Activated naive CD4-positive, alpha-beta T cell treated with anti-CD3 and anti-CD28 coated beads, Interleukin-2, amount 10 ng/mL, durations not matched to agents 7 days and 5 days (primary cell): ENCODE results near the gene P2RY8.
"Not testable (repeated sequence)": the region's sequence is repeated elsewhere in the genome, so short reads cannot be mapped to it uniquely, and the experiment has no call there.

Source experiments
- CTCF ChIA-PET: fragments of 350-600 bp; sonication (Branson Sonifier 250); formaldehyde crosslinking; loops from one replicate; lab custom pipeline; 2021; ENCODE audit warnings: antibody characterized with exemption; lab: Charles Lee
- DNase-seq: peaks from one replicate; pipeline ENCODE4 v3.0.0-alpha.2; 2020
- H3K27ac Mint-ChIP-seq: one replicate; pipeline ENCODE4 v1.8.0; 2021; ENCODE audit warnings: mild to moderate bottlenecking, moderate library complexity, mixed read lengths
- H3K27me3 Mint-ChIP-seq: one replicate; pipeline ENCODE4 v1.8.0; 2021; ENCODE audit warnings: mild to moderate bottlenecking, mixed read lengths
- H3K36me3 Mint-ChIP-seq: one replicate; pipeline ENCODE4 v1.8.0; 2021; ENCODE audit warnings: mixed read lengths
- H3K4me1 Mint-ChIP-seq: one replicate; pipeline ENCODE4 v1.8.0; 2021; ENCODE audit warnings: mixed read lengths
- H3K4me3 Mint-ChIP-seq: one replicate; pipeline ENCODE4 v1.8.0; 2021; ENCODE audit warnings: mild to moderate bottlenecking, moderate library complexity, mixed read lengths
- H3K9me3 Mint-ChIP-seq: one replicate; pipeline ENCODE4 v1.8.0; 2021; ENCODE audit warnings: mixed read lengths

The P2RY8 gene

DNA sequence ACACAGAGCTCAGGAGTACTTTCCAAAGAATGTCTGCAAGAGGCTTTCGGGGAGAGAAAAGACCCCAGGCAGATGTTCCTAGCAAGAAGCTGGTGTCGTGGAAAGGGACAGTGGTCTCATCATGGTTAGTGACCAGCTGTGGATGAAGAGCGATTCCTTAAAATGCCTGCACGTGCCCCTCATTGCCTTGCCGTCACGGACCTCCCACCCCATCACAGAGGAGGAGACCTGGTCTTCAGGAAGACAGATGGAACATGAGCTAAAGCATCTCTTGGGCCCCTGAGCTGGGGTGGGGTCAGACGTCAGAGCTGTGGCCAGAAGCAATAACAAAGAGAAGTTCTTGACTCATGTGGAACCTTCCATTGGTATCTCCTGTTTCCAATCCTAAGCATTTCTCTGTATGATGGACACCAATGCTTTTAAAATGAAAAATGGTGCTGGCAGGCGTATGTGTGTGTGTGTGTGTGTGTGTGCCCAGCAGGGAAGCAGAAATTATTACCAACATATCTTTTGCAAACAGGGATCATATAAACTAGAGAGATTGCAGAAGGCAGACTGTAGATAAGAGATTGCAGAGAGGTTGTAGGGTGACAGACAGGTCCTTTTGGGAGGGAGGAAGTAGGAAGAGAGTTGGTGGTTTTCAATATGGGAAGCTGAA, 59.1 kb downstream of the P2RY8 start:
- peaks cover 85% of the 10 kb centered on the region for H3K4me1 Mint-ChIP-seq
- H3K36me3 Mint-ChIP-seq = peaks cover 84% of the 10 kb centered on the region
- peaks cover 6% of the 10 kb centered on the region for H3K27me3 Mint-ChIP-seq
- peak; percentile 19 for DNase-seq
- CTCF ChIA-PET = no interaction called here
- H3K9me3 Mint-ChIP-seq = peaks cover 37% of the 10 kb centered on the region
- H3K27ac Mint-ChIP-seq = peak overlapping the region; percentile 7
- no peak overlapping the region for H3K4me3 Mint-ChIP-seq

DNA sequence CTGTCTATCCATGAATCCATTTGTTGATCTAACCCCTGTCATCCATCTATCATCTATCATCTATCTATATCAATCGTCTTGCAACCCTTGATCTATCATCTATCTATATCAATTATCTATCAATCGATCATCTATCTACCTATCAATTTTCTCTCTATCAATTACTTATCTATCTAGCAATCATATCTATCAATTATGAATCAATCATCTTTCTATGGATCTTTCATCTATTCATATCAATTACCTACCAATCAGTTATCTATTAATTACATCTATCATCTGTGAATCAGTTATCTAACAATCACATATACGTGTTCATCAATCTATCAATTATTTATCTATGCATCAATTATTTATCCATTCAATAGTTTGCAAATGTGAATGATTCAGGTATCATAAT, 59.8 kb downstream of the P2RY8 start:
- no peak for DNase-seq
- Mint-ChIP-seq H3K9me3 (peaks cover 37% of the 10 kb centered on the region), H3K27me3 (peaks cover 6% of the 10 kb centered on the region), H3K4me1 (peaks cover 86% of the 10 kb centered on the region), H3K27ac (no peak overlapping the region), H3K4me3 (no peak overlapping the region), H3K36me3 (peaks cover 83% of the 10 kb centered on the region)
- CTCF ChIA-PET = no interaction called here

DNA sequence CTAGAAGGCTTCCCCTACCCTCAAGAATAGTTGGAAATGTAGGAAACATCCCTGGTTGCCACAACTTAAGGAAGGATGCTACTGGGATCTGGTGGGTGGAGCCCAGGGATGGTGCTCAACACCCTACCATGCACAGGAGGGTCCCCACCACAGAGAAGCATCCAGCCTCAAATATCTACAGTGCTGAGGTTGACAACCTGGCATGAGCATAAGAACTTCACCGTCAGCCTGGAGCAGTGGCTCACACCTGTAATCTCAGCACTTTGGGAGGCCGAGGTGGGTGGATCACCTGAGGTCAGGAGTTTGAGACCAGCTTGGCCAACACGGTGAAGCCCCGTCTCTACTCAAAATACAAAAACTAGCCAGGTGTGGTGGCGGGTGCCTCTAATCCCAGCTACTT, 60.3 kb downstream of the P2RY8 start:
- peaks cover 83% of the 10 kb centered on the region for H3K36me3 Mint-ChIP-seq
- peaks cover 86% of the 10 kb centered on the region for H3K4me1 Mint-ChIP-seq
- H3K9me3 Mint-ChIP-seq = peaks cover 41% of the 10 kb centered on the region
- no peak for DNase-seq
- CTCF ChIA-PET = no interaction called here
- no peak overlapping the region for H3K4me3 Mint-ChIP-seq
- peaks cover 2% of the 10 kb centered on the region for H3K27me3 Mint-ChIP-seq
- no peak overlapping the region for H3K27ac Mint-ChIP-seq

DNA sequence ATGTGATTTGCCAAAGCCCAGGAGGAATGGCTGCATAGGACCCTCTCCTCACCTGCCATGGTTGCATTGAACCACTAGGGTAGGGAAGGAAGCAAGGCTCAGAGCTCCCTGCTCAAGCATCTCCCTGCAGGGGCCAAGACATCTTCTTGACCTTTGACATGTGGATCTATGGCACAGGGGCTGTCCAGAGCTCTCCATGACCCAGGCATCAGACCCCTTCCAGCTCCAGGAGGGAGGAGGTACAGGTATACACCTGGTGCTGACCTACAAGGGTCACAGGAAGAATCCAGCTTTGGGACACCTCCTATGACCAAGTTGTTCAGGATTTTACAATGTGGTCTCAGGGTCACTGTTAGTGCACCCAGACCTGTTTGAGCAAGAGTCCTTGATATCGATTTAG, 61.1 kb downstream of the P2RY8 start:
- Mint-ChIP-seq H3K36me3 (peaks cover 84% of the 10 kb centered on the region), H3K27ac (no peak overlapping the region), H3K4me3 (no peak overlapping the region), H3K4me1 (peaks cover 85% of the 10 kb centered on the region), H3K9me3 (peaks cover 41% of the 10 kb centered on the region), H3K27me3 (no peaks in the 10 kb centered on the region)
- peak; percentile 9 for DNase-seq
- CTCF ChIA-PET = no interaction called here

DNA sequence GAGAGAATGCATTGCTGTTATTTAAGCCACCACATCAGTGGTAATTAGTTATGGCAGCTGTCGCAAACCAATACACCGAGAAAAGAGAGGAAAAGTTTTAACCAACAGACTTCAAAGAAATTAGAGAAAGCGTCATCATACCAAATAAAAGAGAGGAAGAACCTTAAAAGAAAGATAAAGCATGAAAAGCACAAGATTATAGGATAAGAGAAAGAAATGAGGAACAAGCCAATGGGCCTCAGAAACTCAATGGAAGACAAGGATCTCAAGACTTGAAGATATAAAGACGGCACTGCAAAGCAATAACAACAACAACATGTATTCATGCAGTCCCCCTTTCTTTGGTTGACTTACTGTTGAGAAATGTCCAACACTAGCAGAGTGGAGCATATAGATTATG, 61.5 kb downstream of the P2RY8 start:
- H3K9me3 Mint-ChIP-seq = peaks cover 41% of the 10 kb centered on the region
- H3K36me3 Mint-ChIP-seq = peaks cover 82% of the 10 kb centered on the region
- H3K27ac Mint-ChIP-seq = peak overlapping the region; percentile 61
- no peaks in the 10 kb centered on the region for H3K27me3 Mint-ChIP-seq
- H3K4me1 Mint-ChIP-seq = peaks cover 85% of the 10 kb centered on the region
- H3K4me3 Mint-ChIP-seq = no peak overlapping the region
- CTCF ChIA-PET = no interaction called here
- no peak for DNase-seq

DNA sequence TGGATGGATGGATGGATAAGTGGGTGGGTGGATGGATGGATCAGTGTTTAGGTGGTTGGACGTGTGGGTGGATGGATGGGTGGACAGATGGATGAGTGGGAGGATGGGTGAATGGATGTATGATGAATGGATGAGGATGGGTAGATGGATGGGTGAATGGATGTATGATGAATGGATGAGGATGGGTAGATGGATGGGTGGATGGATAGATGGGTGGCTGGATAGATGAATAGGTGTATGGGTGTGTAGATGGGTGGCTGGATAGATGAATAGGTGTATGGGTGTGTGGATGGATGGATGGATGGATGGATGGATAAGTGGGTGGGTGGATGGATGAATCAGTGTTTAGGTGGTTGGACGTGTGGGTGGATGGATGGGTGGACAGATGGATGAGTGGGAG, 62.4 kb downstream of the P2RY8 start:
- DNase-seq, H3K27ac Mint-ChIP-seq, H3K27me3 Mint-ChIP-seq, CTCF ChIA-PET, H3K4me3 Mint-ChIP-seq: not testable (repeated sequence)
- Mint-ChIP-seq H3K4me1 (peaks cover 85% of the 10 kb centered on the region), H3K9me3 (peaks cover 38% of the 10 kb centered on the region), H3K36me3 (peaks cover 76% of the 10 kb centered on the region)

DNA sequence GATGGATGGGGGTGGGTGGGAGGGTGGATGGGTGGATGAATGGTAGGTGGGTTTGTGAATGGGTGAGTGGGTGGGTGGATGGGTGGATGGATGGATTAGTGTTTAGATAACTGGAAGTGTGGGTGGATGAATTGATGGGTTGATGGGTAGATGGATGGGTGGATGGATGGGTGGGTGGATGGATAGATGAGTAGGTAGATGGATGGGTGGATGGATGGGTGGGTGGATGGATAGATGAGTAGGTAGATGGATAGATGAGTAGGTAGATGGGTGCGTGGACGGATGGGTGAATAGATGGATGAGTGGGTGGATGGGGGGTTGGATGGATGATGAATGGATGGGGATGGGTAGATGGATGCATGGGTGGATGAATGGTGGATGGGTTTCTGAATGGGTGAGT, 64.0 kb downstream of the P2RY8 start:
- H3K27ac Mint-ChIP-seq = peak overlapping the region; percentile 60
- H3K27me3 Mint-ChIP-seq = no peaks in the 10 kb centered on the region
- no peak overlapping the region for H3K4me3 Mint-ChIP-seq
- peaks cover 28% of the 10 kb centered on the region for H3K9me3 Mint-ChIP-seq
- peaks cover 72% of the 10 kb centered on the region for H3K36me3 Mint-ChIP-seq
- DNase-seq = peak; percentile 18
- peaks cover 84% of the 10 kb centered on the region for H3K4me1 Mint-ChIP-seq
- CTCF ChIA-PET = no interaction called here

DNA sequence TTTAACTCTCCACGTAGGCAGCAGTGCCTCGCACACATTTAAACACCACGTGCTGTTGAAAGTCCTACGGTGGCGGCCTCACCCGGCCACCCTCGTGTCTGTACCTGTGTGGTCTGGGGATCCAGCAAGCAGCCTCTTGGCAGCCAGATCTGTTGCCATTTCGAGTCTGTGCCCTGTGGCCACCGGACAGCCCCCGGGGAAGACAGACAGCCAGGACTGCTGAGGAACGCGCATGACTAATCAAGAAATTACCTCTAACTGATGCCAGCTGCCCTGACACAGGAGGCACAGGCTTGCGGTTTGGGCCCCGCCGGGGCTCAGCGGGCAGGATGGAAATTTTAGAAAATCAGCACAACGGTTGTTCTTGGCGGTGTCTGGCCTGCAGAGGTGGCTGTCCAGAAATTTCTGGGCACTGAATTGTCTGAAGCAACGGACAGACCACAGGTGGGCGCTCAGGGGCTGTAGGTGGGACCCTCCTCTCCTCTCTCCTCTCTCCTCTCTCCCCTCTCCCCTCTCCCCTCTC, 68.7 kb downstream of the P2RY8 start:
- Mint-ChIP-seq H3K4me1 (peaks cover 93% of the 10 kb centered on the region), H3K36me3 (peaks cover 67% of the 10 kb centered on the region), H3K27me3 (no peaks in the 10 kb centered on the region), H3K9me3 (peaks cover 8% of the 10 kb centered on the region), H3K4me3 (peak overlapping the region; percentile 57), H3K27ac (peak overlapping the region; percentile 96)
- DNase-seq = peak; percentile 78
- CTCF ChIA-PET = no interaction called here

DNA sequence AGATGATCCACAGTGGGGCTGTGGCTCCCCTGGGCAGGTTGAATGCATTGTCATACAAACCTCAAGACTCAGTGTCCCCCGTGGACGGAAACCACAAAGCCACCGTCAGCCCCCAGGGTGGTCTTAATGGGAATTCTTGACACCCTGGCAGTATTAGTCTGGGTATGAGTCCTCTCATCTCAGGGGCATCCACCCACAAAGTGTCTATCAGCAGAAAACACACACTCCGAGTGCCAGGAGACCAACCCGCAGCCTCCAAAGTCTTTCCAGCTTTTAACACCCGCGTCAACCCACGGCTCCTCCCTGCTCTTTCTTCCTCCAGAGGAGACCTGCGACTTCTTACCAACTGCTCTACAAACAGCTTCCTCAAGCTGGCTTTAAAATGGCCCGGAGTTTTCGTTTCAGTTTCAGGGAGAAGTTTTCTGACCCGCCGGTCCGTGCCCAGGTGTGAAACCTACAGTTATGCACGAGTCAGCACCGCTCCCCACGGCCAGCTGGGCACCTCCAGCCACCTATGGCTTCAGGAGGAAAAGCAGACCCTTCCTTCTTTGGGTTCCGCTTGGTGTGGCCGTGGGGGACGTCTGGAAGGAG, 69.9 kb downstream of the P2RY8 start:
- peak; percentile 76 for DNase-seq
- CTCF ChIA-PET = no interaction called here
- H3K27me3 Mint-ChIP-seq = no peaks in the 10 kb centered on the region
- H3K9me3 Mint-ChIP-seq = peaks cover 3% of the 10 kb centered on the region
- peaks cover 63% of the 10 kb centered on the region for H3K36me3 Mint-ChIP-seq
- H3K4me3 Mint-ChIP-seq = peak overlapping the region; percentile 71
- peak overlapping the region; percentile 96 for H3K27ac Mint-ChIP-seq
- H3K4me1 Mint-ChIP-seq = peaks cover 94% of the 10 kb centered on the region

DNA sequence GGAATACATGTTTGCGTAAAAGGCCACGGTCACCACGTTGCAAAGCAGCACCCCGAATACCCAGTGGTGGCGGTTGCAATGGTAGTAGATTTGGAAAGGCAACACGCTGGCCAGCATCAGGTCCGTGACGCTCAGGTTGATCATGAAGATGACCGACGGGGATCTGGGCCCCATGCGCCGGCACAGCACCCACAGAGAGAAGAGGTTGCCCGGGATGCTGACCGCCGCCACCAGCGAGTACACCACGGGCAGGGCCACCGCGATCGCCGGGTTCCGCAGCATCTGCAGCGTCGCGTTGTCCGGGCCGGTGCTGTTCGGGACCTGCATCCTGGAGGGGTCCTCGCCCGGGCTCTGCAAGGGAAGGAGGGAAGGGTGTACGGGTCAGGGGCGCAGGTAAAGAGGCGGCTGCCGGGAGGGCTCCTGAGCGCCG, 70.7 kb downstream of the P2RY8 start:
- H3K9me3 Mint-ChIP-seq = no peaks in the 10 kb centered on the region
- no peak overlapping the region for H3K4me3 Mint-ChIP-seq
- H3K4me1 Mint-ChIP-seq = peaks cover 90% of the 10 kb centered on the region
- H3K27ac Mint-ChIP-seq = peak overlapping the region; percentile 67
- CTCF ChIA-PET = no interaction called here
- H3K27me3 Mint-ChIP-seq = no peaks in the 10 kb centered on the region
- DNase-seq = peak; percentile 20
- H3K36me3 Mint-ChIP-seq = peaks cover 55% of the 10 kb centered on the region

DNA sequence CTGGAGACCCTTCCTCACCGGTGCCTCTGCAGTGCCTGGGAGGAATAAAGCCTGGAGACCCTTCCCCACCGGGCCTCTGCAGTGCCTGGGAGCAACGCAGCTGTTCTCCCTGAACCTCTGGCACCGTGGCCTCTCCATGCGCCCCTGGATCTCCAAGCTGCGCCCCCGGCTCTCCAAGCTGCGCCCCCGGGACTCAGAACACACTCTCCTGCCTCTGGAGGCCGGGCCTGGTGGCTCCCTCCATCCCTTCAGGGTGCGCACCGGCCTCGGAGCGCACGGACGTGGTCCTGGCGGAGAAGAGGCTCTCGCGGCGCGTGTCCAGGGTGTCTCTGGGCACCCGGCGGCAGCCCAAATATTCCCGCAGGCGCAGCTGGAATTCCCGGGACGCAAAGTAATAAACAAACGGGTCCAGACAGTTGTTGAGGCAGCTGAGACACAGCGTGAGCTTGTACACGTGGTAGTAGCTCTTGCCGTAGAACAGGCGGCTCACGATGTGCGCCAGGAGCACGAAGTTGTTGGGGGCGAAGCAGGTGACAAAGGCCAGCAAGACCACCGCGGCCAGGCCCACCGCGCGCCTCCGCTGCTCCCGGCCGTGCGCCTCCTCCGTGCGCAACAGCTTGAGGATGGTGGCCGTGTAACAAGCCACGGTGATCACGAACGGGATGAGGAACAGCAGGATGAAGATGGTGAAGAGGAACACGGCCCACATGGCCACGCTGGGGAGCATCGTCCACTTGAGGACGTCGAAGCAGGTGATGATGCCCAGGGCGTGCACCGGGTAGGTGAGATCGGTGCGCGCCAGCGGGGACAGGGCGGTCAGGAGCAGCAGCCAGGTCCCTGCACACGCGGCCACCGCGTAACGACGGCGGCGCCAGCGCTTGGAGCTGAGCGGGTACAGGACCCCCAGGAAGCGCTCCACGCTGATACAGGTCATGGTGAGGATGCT, 71.4 kb downstream of the P2RY8 start:
- CTCF ChIA-PET = no interaction called here
- Mint-ChIP-seq H3K36me3 (peaks cover 55% of the 10 kb centered on the region), H3K4me3 (peak overlapping the region; percentile 73), H3K27me3 (no peaks in the 10 kb centered on the region), H3K9me3 (no peaks in the 10 kb centered on the region), H3K27ac (peak overlapping the region; percentile 95), H3K4me1 (peaks cover 87% of the 10 kb centered on the region)
- no peak for DNase-seq

DNA sequence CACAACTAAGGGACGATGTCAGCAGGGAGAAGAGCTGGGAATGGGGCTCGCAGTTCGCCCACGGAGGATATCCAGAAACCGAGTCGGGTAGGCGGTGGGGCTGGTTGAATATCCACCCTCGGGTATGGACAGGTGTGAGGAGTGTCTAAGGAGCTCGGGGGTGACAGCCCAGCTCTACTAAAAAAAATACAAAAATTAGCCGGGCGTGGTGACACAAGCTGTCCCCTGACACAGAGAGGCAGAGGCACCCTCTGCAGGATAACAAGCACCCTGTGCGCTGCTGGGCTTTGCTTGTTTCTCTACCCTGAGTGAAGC, 72.1 kb downstream of the P2RY8 start:
- CTCF ChIA-PET = no interaction called here
- no peak for DNase-seq
- H3K4me3 Mint-ChIP-seq = peak overlapping the region; percentile 73
- H3K36me3 Mint-ChIP-seq = peaks cover 52% of the 10 kb centered on the region
- H3K4me1 Mint-ChIP-seq = peaks cover 81% of the 10 kb centered on the region
- H3K9me3 Mint-ChIP-seq = no peaks in the 10 kb centered on the region
- H3K27ac Mint-ChIP-seq = peak overlapping the region; percentile 95
- no peaks in the 10 kb centered on the region for H3K27me3 Mint-ChIP-seq

DNA sequence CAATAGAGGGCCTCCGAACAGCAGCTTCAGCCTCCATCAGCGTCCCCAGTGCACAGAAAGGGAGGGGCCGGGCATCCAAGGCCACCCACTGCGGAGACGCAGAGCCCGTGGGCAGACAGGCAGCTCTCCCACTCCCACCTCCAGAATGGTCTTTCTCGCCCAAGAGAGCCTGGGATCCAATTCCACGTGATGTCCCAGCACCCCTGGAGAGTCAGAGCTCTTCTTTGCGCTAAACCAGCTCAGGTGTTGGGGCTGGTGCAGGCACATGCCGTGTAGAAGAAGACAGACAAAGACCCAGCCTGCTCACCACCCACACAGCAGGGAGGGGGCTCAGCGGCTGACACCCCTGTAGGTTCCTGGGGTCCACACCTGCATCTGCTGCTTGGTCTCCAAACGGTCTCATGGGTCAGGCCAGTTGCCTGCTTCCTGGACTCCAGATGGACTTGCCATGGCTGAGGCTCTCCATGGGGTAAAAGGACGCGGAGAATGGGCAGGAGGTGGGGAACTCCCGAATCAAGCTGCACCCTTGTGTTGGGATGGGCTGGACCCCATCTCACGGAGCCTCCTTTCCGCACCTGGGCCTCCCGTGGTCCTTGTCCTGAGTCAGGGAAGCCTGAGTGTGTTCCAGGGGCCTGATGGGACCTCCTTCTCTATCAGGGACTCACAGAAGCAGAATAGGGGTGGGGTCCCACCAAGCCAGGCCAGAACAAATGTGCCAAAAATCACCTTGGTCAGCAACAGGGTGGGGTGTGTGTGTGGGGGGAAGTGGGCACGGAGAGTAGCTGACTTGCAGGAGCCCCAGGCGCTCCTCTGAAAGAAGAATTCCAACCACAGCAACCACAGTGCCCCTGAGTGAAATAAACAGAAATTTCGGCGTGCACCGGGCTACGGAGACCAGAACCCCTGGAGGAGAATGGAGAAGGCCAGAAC, 72.7 kb downstream of the P2RY8 start:
- CTCF ChIA-PET = no interaction called here
- Mint-ChIP-seq H3K4me3 (peak overlapping the region; percentile 73), H3K36me3 (peaks cover 50% of the 10 kb centered on the region), H3K27me3 (no peaks in the 10 kb centered on the region), H3K4me1 (peaks cover 75% of the 10 kb centered on the region), H3K27ac (peak overlapping the region; percentile 95), H3K9me3 (no peaks in the 10 kb centered on the region)
- peak; percentile 55 for DNase-seq
